H1 (cell line): ENCODE measurements around the gene TEX35. TPM values are rescaled to one million over a fixed set of nuclear protein-coding genes. Genes with fewer than 3 reads are reported as not detected.

ENCODE experiments used
- MAFK ChIP-seq: IDR thresholded peaks from 2 replicates; pipeline ENCODE4 v1.6.1; 2012; ENCODE audit warnings: low read depth, mild to moderate bottlenecking, improper control_type of control experiment, low read length
- RFX5 ChIP-seq: IDR thresholded peaks from 2 replicates; pipeline ENCODE4 v1.6.1; 2011; ENCODE audit warnings: low read depth, low read length, improper control_type of control experiment, borderline replicate concordance
- TBP ChIP-seq: IDR thresholded peaks from 2 replicates; pipeline ENCODE4 v1.6.1; 2011; ENCODE audit warnings: low read depth, low read length, improper control_type of control experiment
- polyA plus RNA-seq, 7 experiments: library from polyadenylated mRNA; depleted of rRNA in 3 of 7; stranded (reverse) in 5 of 7; unstranded in 2 of 7; fragments of >200 nt in 5 of 7; fragments of 200-250 nt in 2 of 7; gene quantifications; 1 replicate in 5 of 7; 2 replicates in 1 of 7; 4 replicates in 1 of 7; pipeline versions ENCODE4 v1.2.1 to v1.2.3, GENCODE V29; 2011 to 2013; ENCODE audit warnings: missing spikeins in 2 of 7, mixed read lengths in 2 of 7
- total RNA-seq: library from RNA; stranded (reverse); fragmentation: NEBNext Ultra II Directional; extraction: Animal tissue kit (Norgen Biotek cat#: 25700); gene quantifications from 2 replicates; pipeline ENCODE4 v1.2.1, GENCODE V29; 2021
- TF ChIP-seq, protein P1 (sequence below), 3 experiments: IDR thresholded peaks; 1 replicate in 2 of 3; 2 replicates in 1 of 3; pipeline versions ENCODE4 v1.5.1 to v1.6.1; 2011; ENCODE audit warnings: low read length in 3 of 3, mild to moderate bottlenecking in 3 of 3, inconsistent platforms in 2 of 3, low read depth in 1 of 3, moderate library complexity in 1 of 3; ENCODE audit not compliant: insufficient read depth in 1 of 3; ENCODE audit errors: control extremely low read depth in 1 of 3

The TEX35 gene
- total and polyA plus RNA-seq, 2 of the 8 experiments (the other 6 are each of a cell fraction or from before 2014, with no cell fraction given), result 0.03 TPM; not detected in 1

DNA sequence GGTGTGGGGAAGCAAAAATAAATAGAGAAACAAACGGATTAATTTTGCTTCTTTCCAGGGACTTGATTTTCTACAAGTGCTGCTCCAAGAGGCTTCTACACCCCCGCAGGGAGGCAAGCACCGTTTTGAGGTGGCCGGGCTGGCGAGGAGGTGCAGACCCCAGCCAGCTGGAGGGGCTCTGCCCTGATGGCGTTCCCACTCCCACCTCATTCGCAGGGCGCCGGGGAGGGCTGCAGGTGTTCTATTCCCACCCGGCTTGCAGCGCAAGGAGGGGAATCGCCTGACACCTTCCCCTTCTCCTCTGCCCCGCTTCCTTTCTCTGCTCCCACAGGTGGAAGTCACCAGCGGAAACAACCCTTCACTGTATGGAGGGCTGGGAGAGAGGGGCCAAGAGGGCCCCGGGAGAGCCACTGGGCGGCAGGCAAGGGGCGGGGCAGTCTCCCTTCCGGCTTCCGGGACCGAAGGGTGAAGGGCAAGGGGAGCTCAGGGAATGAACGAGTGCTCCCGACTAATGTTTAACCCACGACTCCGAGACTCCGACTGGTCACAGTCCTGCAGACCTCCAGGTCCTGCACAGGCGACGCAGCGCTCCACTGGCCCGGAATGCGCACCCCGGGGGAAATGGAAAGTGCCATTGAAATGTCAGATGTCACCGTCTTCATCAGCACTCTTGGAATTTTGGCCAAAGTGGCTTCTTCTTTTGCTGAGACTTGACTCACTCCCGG, 29.1 kb downstream of the TEX35 start (continued):
- TF ChIP-seq MAFK (no peak), TBP (0 out of 2 replicates have a peak, but pooled peaks have one; percentile 41), RFX5 (no peak)
- TF ChIP-seq, protein P1, sequence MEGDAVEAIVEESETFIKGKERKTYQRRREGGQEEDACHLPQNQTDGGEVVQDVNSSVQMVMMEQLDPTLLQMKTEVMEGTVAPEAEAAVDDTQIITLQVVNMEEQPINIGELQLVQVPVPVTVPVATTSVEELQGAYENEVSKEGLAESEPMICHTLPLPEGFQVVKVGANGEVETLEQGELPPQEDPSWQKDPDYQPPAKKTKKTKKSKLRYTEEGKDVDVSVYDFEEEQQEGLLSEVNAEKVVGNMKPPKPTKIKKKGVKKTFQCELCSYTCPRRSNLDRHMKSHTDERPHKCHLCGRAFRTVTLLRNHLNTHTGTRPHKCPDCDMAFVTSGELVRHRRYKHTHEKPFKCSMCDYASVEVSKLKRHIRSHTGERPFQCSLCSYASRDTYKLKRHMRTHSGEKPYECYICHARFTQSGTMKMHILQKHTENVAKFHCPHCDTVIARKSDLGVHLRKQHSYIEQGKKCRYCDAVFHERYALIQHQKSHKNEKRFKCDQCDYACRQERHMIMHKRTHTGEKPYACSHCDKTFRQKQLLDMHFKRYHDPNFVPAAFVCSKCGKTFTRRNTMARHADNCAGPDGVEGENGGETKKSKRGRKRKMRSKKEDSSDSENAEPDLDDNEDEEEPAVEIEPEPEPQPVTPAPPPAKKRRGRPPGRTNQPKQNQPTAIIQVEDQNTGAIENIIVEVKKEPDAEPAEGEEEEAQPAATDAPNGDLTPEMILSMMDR (IDR thresholded peaks at IDR 0.05; ENCODE audit: control extremely low read depth in 1 of 3, insufficient read depth in 1 of 3, low read depth in 1 of 3, low read length in 3 of 3), result no peak
